Measurements from ENCODE around the gene STXBP5L. TPM values are rescaled to one million over a fixed set of nuclear protein-coding genes. Genes with fewer than 3 reads are reported as not detected.
"Not testable (repeated sequence)": the region's sequence is repeated elsewhere in the genome, so short reads cannot be mapped to it uniquely, and the experiment has no call there.

Gene STXBP5L
- polyA plus RNA-seq, 3 donors = not detected

GRCh38 chr3:121330634-121331033 is 422.6 kb downstream of the STXBP5L start:
- Histone ChIP-seq H3K4me1 (ENCODE audit: control insufficient read depth in 1 of 2, insufficient read depth in 2 of 2, low read length in 2 of 2) (no peaks in the 10 kb centered on the region), H2AFZ (ENCODE audit: insufficient read depth, low read depth, low read length, poor library complexity, severe bottlenecking) (no peak overlapping the region), H3K9ac (ENCODE audit: insufficient read depth, low read length, poor library complexity, severe bottlenecking) (no peak overlapping the region), H3K4me2 (replicated peaks; ENCODE audit: extremely low read depth, low read length, poor library complexity, severe bottlenecking) (no peak overlapping the region), H3K36me3 (replicated peaks in 1 of 2; ENCODE audit: control insufficient read depth in 1 of 2, insufficient read depth in 2 of 2, low read length in 2 of 2) (no peaks in the 10 kb centered on the region), H3K27me3 (ENCODE audit: control insufficient read depth in 2 of 2, insufficient read depth in 2 of 2, low read length in 2 of 2) (no peaks in the 10 kb centered on the region), H3K27ac (ENCODE audit: low read depth in 1 of 2, low read length in 2 of 2) (no peak overlapping the region), H3K79me2 (ENCODE audit: insufficient read depth, low read length) (no peaks in the 10 kb centered on the region), H3K9me3 (replicated peaks in 1 of 2; ENCODE audit: control insufficient read depth in 1 of 2, insufficient read depth in 1 of 2, low read length in 2 of 2) (no peaks in the 10 kb centered on the region), H3K4me3 (replicated peaks in 1 of 3; ENCODE audit: low read depth in 2 of 3, low read length in 3 of 3) (no peak overlapping the region), H4K20me1 (ENCODE audit: insufficient read depth, low read length) (no peaks in the 10 kb centered on the region)
- intact Hi-C loops (cut with micrococcal nuclease) = no loop called here
- H3K27ac Mint-ChIP-seq = no peak overlapping the region
- DNase-seq = no peak
- TF ChIP-seq CTCF (IDR thresholded peaks at IDR 0.05) = no peak
- peaks cover 0 to 3% (median 0%) of the 10 kb centered on the region in 7 donors for H3K9me3 Mint-ChIP-seq
- H3K4me3 Mint-ChIP-seq = no peak overlapping the region
- H3K36me3 Mint-ChIP-seq = no peaks in the 10 kb centered on the region
- peaks cover 0 to 5% (median 1%) of the 10 kb centered on the region in 3 donors for H3K27me3 Mint-ChIP-seq (ENCODE audit: low read depth in 3 of 3)
- 97% methylated on average over 3 of the region's 4 CpGs for WGBS (ENCODE audit: insufficient coverage)
- H3K4me1 Mint-ChIP-seq = no peaks in the 10 kb centered on the region

- DNase-seq; H3K27ac Mint-ChIP-seq; H3K4me3 Mint-ChIP-seq; H3K79me2 ChIP-seq (ENCODE audit: insufficient read depth, low read length); H3K27me3 Mint-ChIP-seq (ENCODE audit: low read depth in 3 of 3); H3K4me1 ChIP-seq (ENCODE audit: control insufficient read depth in 1 of 2, insufficient read depth in 2 of 2, low read length in 2 of 2); H3K27ac ChIP-seq (ENCODE audit: low read depth in 1 of 2, low read length in 2 of 2); H4K20me1 ChIP-seq (ENCODE audit: insufficient read depth, low read length); H3K36me3 Mint-ChIP-seq; H3K4me3 ChIP-seq (replicated peaks in 1 of 3; ENCODE audit: low read depth in 2 of 3, low read length in 3 of 3); H3K27me3 ChIP-seq (ENCODE audit: control insufficient read depth in 2 of 2, insufficient read depth in 2 of 2, low read length in 2 of 2); H3K36me3 ChIP-seq (replicated peaks in 1 of 2; ENCODE audit: control insufficient read depth in 1 of 2, insufficient read depth in 2 of 2, low read length in 2 of 2); intact Hi-C loops (cut with micrococcal nuclease); H3K4me1 Mint-ChIP-seq; H3K4me2 ChIP-seq (replicated peaks; ENCODE audit: extremely low read depth, low read length, poor library complexity, severe bottlenecking); H3K9ac ChIP-seq (ENCODE audit: insufficient read depth, low read length, poor library complexity, severe bottlenecking); H2AFZ ChIP-seq (ENCODE audit: insufficient read depth, low read depth, low read length, poor library complexity, severe bottlenecking): not testable (repeated sequence)
- peaks cover 4 to 22% (median 16%) of the 10 kb centered on the region in 7 donors for H3K9me3 Mint-ChIP-seq
- WGBS (ENCODE audit: insufficient coverage) = 98% methylated on average over 5 of the region's 5 CpGs
- peaks cover 11 to 13% of the 10 kb centered on the region in 2 donors for H3K9me3 ChIP-seq (replicated peaks in 1 of 2; ENCODE audit: control insufficient read depth in 1 of 2, insufficient read depth in 1 of 2, low read length in 2 of 2)
Observed at GRCh38 chr3:121355960-121356359, 448.0 kb downstream of the STXBP5L start.

Measured in CD14-positive monocyte (primary cell).